Astrocyte of the cerebellum (primary cell): ENCODE results near the gene CLTCL1.

Experiments used
- DNase-seq: peaks from one replicate; pipeline ENCODE4 v3.0.0-alpha.2; 2011; ENCODE audit warnings: low read depth
- H3K4me3 ChIP-seq: 2 replicates; pipeline ENCODE4 v1.5.1; 2011; ENCODE audit warnings: mild to moderate bottlenecking, low read depth, low read length, moderate library complexity
- CTCF ChIP-seq: IDR thresholded peaks from 2 replicates; pipeline ENCODE4 v1.5.1; 2012; ENCODE audit warnings: low read length, low read depth, moderate library complexity, mild to moderate bottlenecking; ENCODE audit errors: missing control alignments
- in situ Hi-C: cut with HindIII; loops from 2 replicates; pipeline ENCODE4 v1.10.0; 2017; ENCODE audit warnings: low sequenced_read_pairs

The CLTCL1 gene

GRCh38 chr22:19177164-19178064 lies 114.1 kb downstream of the CLTCL1 start:
- DNase-seq: no peak
- no peak for TF ChIP-seq CTCF
- peak overlapping the region; percentile 80 for H3K4me3 ChIP-seq
- in situ Hi-C loops: no loop called here

- TF ChIP-seq CTCF: no peak
- H3K4me3 ChIP-seq: no peak overlapping the region
- in situ Hi-C loops: no loop called here
These were observed 114.8 kb downstream of the CLTCL1 start for GRCh38 chr22:19176732-19177131.

GRCh38 chr22:19176175-19176643 lies 115.3 kb downstream of the CLTCL1 start:
- no peak for DNase-seq
- H3K4me3 ChIP-seq: no peak overlapping the region
- in situ Hi-C loops: no loop called here
- TF ChIP-seq CTCF: no peak

More at GRCh38 chr22:19176732-19177131, 114.8 kb downstream of the CLTCL1 start:
- no peak for DNase-seq

GRCh38 chr22:19175602-19176174 lies 115.8 kb downstream of the CLTCL1 start:
- DNase-seq: no peak
- no peak overlapping the region for H3K4me3 ChIP-seq
- in situ Hi-C loops: no loop called here
- TF ChIP-seq CTCF: no peak

- TF ChIP-seq CTCF: no peak
- DNase-seq: no peak
- in situ Hi-C loops: no loop called here
- no peak overlapping the region for H3K4me3 ChIP-seq
These were observed 116.4 kb downstream of the CLTCL1 start for GRCh38 chr22:19175026-19175601.

GRCh38 chr22:19174106-19175025 lies 117.2 kb downstream of the CLTCL1 start:
- in situ Hi-C loops: no loop called here
- peak; percentile 11 for DNase-seq
- TF ChIP-seq CTCF: no peak
- no peak overlapping the region for H3K4me3 ChIP-seq
